ENCODE data around the gene RNASE11.
"Not testable (repeated sequence)": the region's sequence is repeated elsewhere in the genome, so short reads cannot be mapped to it uniquely, and the experiment has no call there.

RNASE11 gene

DNA sequence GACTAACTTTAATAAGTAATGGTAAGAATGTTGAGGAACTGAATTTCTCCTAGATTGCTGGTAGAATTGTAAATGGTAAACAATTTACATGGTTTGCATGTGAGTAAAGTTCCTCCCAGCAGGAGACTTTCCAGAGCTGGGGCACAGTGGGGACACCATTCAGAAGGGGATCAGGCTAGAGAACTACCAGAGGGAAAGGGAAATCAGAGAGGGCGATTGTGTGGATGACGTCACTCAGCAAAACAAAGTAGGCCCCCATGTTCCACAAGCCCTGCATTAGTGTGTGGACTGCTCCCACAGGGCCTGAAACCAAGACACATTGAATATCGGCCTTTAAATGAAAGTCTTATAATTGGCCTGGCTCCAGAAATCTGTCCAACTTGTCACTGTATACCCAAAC, 9.5 kb downstream of the RNASE11 start:
- no peak for DNase-seq

DNA sequence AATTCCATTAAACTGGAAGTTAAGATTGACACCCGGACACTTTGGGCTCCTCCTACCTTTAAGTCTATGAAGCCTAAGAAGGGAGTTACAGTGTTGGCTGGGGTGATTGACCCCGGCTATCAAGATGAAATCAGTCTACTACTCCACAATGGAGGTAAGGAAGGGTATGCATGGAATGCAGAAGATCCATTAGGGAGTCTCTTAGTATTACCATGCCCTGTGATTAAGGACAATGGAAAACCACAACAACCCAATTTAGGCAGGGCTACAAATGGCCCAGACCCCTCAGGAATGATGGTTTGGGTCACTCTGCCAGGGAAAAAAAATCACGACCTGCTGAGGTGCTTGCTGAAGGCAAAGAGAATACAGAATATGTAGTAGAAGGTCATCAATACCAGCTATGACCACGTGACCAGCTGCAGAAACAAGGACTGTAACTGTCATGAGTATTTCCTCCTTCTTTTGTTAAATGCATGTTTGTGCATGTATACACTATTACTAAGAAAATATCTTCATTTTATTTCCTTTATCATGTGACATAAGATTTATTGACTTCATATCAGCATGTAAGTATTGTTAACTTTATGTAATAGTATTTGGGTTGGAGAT, 15.3 kb downstream of the RNASE11 start:
- not testable (repeated sequence) for DNase-seq

DNA sequence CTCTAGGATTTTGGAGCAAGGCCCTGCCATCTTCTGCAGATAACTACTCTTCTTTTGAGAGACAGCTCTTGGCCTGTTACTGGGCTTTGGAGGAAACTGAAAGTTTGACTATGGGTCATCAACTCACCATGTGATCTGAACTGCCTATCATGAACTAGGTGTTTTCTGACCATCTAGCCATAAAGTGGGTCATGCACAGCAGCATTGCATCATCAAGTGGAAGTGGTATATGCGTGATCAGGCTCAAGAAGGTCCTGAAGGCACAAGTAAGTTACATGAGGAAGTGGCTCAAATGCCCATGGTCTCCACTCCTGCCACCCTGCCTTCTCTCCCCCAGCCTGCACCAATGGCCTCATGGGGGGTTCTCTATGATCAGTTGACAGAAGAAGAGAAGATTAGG, 17.1 kb downstream of the RNASE11 start:
- DNase-seq: not testable (repeated sequence)

DNA sequence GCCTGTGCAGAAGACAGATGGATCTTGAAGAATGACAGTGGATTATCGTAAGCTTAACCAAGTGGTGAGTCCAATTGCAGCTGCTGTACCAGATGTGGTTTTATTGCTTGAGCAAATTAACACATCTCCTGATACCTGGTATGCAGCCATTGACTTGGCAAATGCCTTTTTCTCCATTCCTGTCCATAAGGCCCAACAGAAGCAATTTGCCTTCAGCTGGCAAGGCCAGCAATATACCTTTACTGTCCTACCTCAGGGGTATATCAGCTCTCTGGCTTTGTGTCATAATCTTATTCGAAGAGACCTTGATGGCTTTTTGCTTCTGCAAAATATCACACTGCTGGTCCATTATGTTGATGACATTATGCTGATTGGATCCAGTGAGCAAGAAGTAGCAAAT, 17.9 kb downstream of the RNASE11 start:
- DNase-seq: not testable (repeated sequence)

DNA sequence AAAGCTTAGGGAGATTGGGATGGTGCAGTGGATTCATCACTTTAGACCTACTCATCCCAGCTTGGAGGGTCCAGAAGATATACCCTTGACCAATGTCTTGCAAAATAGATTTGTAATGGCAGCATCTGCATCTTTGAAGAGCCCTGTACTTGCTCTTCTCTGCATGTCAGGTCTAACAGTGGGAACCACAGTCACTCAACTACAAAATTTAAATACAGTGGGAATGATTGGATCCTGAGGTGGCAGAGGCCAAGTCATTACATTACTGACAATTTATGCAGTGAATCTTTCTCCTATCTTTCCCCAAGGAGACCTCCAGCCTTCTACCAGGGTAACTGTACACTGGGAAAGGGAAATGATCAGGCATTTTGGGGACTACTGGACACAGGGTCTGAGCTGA, 18.7 kb downstream of the RNASE11 start:
- no peak for DNase-seq

DNA sequence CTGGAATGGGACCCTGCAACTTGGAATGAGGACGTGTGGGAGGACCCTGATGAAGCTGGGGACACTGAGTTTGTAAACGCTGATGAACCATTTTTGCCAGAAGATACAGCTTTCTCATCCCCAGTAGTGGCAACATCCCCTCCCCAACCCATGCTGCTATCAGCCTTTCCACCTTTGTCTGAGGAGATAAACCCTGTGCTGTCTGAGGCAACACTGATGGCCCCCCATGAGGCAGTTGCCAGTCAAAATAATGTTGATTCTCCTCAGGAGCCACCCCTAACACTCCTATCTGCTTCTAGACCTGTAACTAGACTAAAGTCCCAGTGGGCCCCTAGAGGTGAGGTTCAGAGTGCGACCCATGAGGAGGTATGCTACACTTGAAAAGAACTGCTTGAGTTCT, 19.4 kb downstream of the RNASE11 start:
- DNase-seq: no peak

DNA sequence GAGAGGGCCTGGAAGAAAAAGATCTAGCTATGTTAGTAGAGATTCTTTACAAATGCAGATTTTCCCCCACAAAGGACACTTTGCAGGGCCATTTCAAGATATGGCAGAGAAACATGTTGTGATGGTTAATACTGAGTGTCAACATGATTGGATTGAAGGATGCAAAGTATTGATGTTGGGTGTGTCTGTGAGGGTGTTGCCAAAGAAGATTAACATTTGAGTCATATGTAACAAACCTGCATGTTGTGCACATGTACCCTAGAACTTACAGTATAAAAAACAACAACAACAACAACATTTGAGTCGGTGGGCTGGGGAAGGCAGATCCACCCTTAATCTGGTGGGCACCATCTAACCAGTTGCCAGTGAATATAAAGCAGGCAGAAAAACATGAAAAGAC, 20.6 kb downstream of the RNASE11 start:
- not testable (repeated sequence) for DNase-seq

DNA sequence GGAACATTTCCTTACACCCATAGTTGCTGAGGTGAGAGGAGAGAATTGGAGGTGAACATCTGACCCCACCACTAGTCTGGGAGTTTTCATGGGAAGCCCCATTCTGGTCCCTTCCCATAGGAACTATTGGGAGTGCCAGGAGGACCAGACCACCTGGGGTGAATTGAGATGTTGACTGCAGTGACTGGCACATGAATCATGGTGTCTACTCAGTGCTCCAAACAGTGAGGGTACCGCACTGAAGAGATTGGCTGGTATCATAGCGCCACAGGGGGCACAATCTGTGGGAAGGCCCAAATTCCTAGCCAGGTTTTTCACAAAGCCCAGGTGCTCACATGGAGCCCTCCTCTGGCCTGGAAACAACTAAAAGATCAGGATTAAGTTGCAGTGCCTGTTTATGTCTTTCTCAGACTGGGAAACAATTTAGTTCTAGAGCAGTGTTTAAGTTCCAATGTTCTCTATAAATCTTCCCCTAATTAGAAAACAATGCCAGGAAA, 23.3 kb downstream of the RNASE11 start:
- DNase-seq: no peak

DNA sequence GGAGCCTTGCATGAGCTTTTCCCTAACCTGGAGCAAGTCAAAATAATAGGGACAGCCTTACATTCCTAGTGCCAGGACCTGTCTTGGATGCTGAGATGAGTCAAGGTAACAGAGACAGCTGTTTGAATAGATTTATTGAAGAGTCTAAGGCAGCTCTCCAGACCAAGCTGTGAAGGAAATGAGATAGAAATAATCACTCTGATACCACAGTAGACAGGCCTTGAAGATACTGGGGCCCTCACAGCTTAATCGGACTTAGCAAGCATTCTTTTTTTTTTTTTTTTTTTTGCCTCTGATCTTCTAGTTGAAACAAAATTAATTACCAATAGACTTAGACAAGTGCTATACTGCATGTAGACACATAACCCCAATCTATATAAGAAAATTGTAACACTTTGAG, 23.8 kb downstream of the RNASE11 start:
- DNase-seq: no peak

DNA sequence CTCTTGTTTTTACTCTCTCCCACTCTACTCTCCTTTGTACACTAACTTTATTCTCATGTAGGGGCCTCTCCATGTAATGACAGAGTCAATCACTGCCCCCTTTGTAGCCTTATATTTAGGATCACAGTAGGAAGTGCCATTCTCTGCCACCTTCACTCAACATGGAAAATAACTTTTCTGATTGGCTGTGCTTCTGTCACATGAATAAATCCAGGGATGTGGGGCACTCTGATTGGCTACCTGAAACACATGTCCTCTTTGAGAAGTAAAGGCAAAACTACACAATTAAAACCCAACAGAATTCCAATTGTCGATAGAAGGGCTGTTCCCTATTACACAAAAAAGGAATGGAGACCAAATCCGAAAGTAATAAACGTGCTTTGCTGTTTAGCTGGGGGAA, 26.8 kb downstream of the RNASE11 start, which contains the start of gene RNASE9:
Gene RNASE9 (minus strand): TSS at position 87 of the 400 bp plus-strand sequence.
- no peak for DNase-seq

DNA sequence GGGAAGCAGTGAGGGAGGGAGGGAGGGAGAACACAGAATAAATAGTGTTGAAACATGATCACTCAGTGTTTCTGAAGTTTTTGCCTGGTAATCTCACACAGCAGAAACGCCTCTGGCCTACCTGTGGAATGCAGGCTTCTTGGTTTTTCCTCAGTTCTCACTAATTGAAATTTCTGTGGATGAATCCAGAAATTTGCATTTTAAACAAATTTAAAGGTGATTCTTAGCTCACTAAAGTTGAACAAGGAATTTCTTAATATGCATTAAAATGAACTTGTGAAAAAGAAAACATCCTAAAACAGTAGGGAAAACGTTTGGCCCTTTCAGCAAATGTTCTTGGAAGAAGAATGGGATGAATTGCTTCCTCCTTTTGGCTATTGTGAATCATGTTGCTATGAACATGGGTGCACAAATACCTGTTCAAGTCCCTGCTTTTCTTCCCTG, 28.3 kb downstream of the RNASE11 start:
- no peak for DNase-seq

DNA sequence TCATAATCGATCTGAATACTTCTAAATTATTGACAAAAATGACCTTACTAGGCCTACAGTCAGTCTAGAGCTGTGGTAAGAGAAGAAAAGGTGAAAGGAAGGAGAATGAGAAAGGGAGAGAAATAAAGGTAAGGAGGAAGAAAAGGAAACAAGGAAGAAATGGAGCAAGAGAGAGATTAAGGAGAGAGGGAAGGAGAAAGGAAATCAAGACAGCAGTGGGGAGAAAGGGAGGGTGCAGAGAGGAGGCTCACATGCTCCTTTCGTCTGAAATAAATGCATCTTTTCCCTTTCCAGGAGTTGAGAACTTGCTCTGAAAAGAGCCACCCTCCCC, 30.6 kb downstream of the RNASE11 start:
- no peak for DNase-seq

DNA sequence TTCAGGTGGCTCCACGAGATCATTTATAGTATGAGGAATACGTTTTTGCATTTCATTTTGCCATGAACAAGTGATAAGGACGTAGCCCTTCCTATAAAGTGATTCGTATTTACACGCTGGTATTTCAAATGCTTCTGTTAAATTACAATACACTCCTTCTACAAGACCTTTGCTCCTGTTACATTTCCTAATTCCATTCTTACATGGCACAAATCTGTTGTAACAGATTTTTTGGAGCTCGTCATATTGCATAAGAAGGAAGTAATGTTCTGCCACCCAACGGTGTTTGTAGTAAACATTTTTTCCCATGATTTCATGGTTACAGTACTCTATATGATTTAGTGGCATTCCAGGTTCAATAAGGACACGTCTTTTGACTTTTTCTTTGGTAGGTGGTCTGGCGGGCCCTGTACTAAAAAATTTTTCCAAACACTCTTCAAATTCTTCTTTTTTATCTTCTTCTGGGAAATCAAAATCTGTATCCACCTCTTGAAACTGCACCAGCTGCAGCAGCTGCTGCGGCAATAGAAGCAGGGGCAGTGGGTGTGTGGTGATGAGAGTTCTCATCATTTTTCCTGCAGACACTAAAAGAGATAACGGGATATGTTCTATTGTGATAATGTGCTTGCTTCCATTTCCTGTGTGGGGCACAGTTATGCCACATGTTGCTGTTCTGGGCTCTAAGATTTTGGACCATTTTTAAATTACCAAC, 31.1 kb downstream of the RNASE11 start:
- no peak for DNase-seq

DNA sequence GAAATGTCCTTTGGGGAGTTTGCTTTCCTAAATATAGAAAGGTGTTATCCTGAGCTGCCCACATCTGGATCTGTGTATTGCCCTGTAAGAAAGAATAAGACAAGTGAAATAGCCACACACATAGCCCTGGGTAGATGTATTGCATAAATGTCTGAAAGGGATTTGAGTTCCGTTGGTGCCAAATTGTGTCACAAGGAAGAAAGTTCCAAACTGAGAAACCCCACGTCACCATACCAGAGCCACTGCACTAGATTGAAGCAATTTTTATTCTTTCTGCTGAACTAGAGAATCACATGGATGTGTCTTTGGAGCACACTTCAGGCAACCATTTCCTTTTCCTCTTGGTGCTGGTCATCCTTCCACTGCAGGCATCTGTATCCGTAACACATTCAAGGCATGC, 32.0 kb downstream of the RNASE11 start:
- DNase-seq: no peak

DNA sequence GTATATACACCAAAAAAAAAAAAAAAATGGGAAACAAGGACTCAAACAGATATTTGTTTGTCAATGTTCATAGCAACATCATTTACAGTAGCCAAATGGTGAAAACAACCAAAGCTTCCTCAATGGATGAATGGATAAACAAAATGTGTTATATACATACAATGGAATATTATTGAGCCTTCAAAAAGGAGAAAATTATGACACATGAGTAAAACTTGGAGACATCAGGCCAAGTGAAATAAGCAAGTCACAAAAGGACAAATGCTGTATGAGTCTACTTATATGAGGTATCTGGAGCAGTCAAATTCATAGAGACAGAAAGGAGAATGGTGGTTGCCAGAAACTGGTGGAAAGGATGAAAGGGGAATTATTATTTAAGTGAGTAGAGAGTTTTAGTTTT, 34.8 kb downstream of the RNASE11 start:
- DNase-seq: no peak

DNA sequence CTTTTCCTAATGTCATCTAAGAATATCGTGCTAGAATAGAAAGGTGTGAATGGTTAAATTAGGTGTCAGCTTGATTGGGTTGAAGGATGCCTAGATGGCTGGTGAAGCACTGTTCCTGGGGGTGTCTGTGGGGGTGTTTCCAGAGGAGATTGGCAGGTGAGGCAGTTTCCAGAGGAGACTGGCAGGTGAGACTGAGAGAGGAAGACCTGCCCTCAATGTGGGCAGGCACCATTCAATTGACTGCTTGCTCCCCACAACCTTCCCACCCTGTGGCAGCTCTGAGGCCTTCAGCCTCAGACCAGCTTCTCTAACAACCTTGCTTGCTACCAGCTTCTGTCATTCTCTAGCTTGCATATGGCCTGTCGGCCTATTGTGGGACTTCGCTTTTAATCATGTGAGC, 36.2 kb downstream of the RNASE11 start:
- no peak for DNase-seq

DNA sequence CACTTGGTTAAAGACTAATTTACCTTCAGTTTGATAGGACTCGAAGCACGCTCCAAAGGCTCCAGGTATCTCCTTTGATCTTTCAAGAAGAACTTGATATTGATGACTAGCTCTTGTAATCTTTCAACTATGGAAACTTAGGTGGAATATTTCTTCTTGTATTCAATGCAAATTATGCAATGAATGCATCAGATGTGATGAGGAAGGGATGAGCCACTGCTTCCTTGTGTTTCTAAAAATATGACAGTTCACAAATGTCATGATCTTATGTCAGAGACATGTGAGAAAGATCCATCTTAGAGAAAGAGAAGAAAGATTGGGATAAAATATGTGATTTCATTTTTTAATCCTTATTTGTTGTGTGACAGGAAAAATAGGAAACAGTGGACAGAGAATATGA, 36.9 kb downstream of the RNASE11 start:
- no peak for DNase-seq

DNA sequence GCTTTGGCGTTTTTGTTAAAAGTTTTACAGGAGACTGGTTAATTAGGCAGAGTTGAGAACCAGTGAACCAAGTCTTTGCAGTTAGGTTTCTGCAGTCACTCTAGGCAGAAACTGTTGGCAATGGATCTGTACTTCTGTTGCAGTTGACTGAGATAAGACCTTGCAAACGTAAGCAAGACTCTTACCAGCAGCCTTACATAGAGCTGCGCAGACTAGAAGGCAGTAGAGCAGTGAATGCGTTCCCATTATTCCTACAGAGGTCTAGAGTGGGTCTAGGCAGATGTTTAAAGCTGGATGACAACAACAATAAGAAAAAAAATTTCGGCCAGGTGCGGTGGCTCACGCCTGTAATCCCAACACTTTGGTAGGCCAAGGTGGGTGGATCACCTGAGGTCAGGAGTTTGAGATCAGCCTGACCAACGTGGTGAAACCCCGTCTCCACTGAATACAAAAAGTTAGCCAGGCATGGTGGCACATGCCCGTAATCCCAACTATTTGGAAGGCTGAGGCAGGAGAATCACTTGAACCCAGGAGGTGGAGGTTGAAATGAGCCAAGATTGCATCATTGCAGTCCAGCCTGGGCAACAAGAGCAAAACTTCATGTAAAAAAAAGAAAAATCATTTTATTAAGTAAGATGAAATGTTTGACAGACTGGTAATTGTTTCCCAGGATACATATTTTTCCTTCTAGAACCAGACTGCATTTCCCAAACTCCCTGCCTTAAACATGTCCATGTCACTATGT, 39.2 kb downstream of the RNASE11 start:
- DNase-seq: no peak

DNA sequence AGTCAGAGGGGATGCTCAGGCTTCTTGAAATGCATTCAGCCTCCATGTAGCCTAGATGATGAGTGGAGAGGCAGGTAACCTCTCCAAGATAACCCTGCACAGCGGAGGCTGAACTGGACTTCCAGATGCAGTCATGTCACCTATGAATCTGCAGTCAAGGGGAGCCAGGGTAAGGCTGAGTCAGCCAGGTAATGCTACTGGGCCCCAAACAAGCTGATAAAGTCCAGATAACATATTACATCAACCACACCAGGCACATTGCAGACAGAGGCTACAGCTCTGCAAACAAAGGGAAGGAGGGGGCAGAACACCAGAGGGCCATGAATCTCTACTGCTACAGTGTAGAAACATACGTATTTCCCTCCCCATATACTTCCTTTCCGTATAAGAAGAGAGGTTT, 40.9 kb downstream of the RNASE11 start:
- DNase-seq: no peak

DNA sequence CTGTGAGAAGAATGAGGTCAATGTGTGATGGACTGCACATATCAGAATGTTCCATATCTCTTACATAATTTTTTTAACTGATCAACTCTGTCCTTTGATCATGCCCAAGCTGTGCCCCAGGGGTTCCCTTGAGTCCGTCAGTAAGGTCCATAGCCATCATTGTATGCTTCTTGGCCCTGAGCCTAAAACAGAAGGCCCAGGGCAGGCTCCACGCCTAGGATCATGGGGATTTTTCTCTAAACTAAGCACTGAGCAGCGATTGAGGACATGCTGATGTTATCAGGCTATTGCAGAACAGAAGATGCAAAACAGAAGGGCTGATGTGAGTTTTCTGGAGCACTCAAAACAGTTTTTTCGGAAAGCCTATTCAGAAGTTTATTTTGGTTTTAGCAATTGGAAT, 47.9 kb downstream of the RNASE11 start:
- no peak for DNase-seq

Data from NCI-H146 (cell line).